Neural progenitor cell (in vitro differentiated cells): ENCODE results near the gene CNPY4.

Source experiments
- EZH2 ChIP-seq: fragments of 200-600 bp; sonication (generic); IDR thresholded peaks from 2 replicates; pipeline ENCODE4 v1.6.1; 2017; ENCODE audit warnings: antibody characterized with exemption, mild to moderate bottlenecking, moderate library complexity
- EZH2phosphoT487 ChIP-seq: fragments of 200-600 bp; sonication (generic); IDR thresholded peaks from 2 replicates; pipeline ENCODE4 v1.6.1; 2017; ENCODE audit warnings: antibody characterized with exemption
- TF ChIP-seq, protein P1 (sequence below): fragments of 200-600 bp; sonication (generic); IDR thresholded peaks from 2 replicates; pipeline ENCODE4 v1.5.1; 2017; ENCODE audit warnings: antibody characterized with exemption, mild to moderate bottlenecking

DNA sequence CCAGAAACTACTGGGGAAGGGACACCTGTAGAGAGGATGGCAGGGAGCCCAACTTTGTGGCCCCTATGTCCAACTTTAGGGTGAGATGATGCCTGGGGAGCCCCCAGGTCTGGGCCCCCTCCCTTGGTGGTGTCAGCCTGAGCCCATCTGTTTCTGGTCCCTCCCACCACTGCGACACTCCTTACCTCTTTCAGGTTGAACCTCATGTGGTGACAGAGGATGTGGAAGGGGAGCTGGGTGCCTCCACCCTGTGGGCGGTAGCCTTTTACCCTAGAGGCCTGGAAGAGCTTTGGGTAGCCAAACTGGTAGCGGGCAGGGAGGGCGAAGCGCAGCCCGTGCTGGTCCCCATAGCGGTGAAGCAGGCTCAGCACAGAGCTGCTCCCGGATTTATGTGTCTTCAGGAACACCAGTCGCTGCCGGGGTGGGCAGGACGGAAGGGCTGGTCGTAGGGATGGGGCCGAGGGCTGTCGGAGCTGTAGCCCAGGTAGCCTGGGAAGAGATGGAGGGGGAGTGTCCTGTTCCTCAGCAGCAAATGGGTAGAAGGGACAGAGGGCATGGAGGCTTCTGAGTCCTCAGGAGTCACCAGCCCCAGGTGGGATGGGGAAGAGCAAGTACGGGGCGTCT, 47.0 kb downstream of the CNPY4 start:
- TF ChIP-seq EZH2 (no peak), EZH2phosphoT487 (no peak)
- TF ChIP-seq, protein P1, sequence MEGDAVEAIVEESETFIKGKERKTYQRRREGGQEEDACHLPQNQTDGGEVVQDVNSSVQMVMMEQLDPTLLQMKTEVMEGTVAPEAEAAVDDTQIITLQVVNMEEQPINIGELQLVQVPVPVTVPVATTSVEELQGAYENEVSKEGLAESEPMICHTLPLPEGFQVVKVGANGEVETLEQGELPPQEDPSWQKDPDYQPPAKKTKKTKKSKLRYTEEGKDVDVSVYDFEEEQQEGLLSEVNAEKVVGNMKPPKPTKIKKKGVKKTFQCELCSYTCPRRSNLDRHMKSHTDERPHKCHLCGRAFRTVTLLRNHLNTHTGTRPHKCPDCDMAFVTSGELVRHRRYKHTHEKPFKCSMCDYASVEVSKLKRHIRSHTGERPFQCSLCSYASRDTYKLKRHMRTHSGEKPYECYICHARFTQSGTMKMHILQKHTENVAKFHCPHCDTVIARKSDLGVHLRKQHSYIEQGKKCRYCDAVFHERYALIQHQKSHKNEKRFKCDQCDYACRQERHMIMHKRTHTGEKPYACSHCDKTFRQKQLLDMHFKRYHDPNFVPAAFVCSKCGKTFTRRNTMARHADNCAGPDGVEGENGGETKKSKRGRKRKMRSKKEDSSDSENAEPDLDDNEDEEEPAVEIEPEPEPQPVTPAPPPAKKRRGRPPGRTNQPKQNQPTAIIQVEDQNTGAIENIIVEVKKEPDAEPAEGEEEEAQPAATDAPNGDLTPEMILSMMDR: no peak
